GM10266 (cell line): ENCODE results near the gene ANKMY2.
A peak's percentile ranks its signal among the peaks of the same experiment; 100 is the strongest.

ENCODE experiments used
- DNase-seq: peaks from one replicate; pipeline ENCODE4 v3.0.0; 2012; ENCODE audit errors: extremely low spot score
- CTCF ChIP-seq: IDR thresholded peaks from 2 replicates; pipeline ENCODE4 v1.5.1; 2012; ENCODE audit warnings: mild to moderate bottlenecking, low read depth; ENCODE audit not compliant: control insufficient read depth, insufficient read depth; ENCODE audit errors: missing control alignments

ANKMY2 gene

GRCh38 chr7:16579216-16579615, 66.3 kb downstream of the ANKMY2 start:
- TF ChIP-seq CTCF: no peak
- no peak for DNase-seq

GRCh38 chr7:16571941-16572340, 73.6 kb downstream of the ANKMY2 start:
- DNase-seq: no peak
- no peak for TF ChIP-seq CTCF

- DNase-seq: peak; percentile 51
- TF ChIP-seq CTCF: peak; percentile 68
Observed at GRCh38 chr7:16564909-16565426, 80.6 kb downstream of the ANKMY2 start.

- DNase-seq: no peak
- TF ChIP-seq CTCF: no peak
Observed at GRCh38 chr7:16564023-16564380, 81.6 kb downstream of the ANKMY2 start.

GRCh38 chr7:16563281-16564022, 82.1 kb downstream of the ANKMY2 start:
- no peak for TF ChIP-seq CTCF
- no peak for DNase-seq

- DNase-seq: no peak
- no peak for TF ChIP-seq CTCF
Observed at GRCh38 chr7:16562456-16563220, 82.9 kb downstream of the ANKMY2 start.

- no peak for DNase-seq
- TF ChIP-seq CTCF: no peak
Observed at GRCh38 chr7:16561943-16562342, 83.6 kb downstream of the ANKMY2 start.
